A549 (cell line): ENCODE measurements around the gene ACAA1. TPM values are rescaled to one million over a fixed set of nuclear protein-coding genes. Genes with fewer than 3 reads are reported as not detected.

Experiments
- ATAC-seq, 2 experiments: fragments of 200-7000 bp in 1 of 2; fragments of >200 bp in 1 of 2; cut with Nextera tagmentation in 1 of 2; cut with Tn5 transposase in 1 of 2; 3 replicates each; pipeline versions ENCODE4 v1.8.0 to v1.9.1; 2018 to 2020; ENCODE audit warnings: mild to moderate bottlenecking in 1 of 2, moderate library complexity in 1 of 2
- CTCF ChIA-PET: fragments of 300-600 bp; sonication (Branson Sonifier 250); formaldehyde crosslinking; extraction: SDS; loops from one replicate; lab custom pipeline; 2021; ENCODE audit warnings: antibody characterized with exemption, inconsistent platforms; lab: Yijun Ruan, JAX
- POLR2A ChIA-PET: fragments of 350-600 bp; formaldehyde crosslinking; extraction: SDS; loops from one replicate; lab custom pipeline; 2021; ENCODE audit warnings: antibody characterized with exemption, inconsistent platforms; lab: Yijun Ruan, JAX
- DNase-seq, 2 experiments: peaks; one replicate each; pipeline versions ENCODE4 v3.0.0 to v3.0.0-alpha.2; 2011 to 2016; ENCODE audit warnings: low read depth in 1 of 2, low spot score in 1 of 2
- FAIRE-seq: peaks from 2 replicates; lab custom pipeline; 2011; peaks lifted over from hg19 to GRCh38; lab: Jason Lieb, UNC
- H3K27ac ChIP-seq, 2 experiments: fragments of >200 bp; sonication (Bioruptor Twin); formaldehyde crosslinking; 3 replicates each; pipeline ENCODE4 v1.5.1; 2016 to 2017
- H3K4me1 ChIP-seq: fragments of >200 bp; sonication (Bioruptor Twin); formaldehyde crosslinking; 3 replicates; pipeline ENCODE4 v1.6.1; 2016
- H3K4me2 ChIP-seq: fragments of >200 bp; sonication (Bioruptor Twin); formaldehyde crosslinking; 3 replicates; pipeline ENCODE4 v1.6.1; 2016
- H3K4me3 ChIP-seq: fragments of >200 bp; sonication (Bioruptor Twin); formaldehyde crosslinking; 3 replicates; pipeline ENCODE4 v1.5.1; 2016
- H3K9me3 ChIP-seq: fragments of >200 bp; sonication (Bioruptor Twin); formaldehyde crosslinking; 3 replicates; pipeline ENCODE4 v1.6.1; 2016
- EHF ChIP-seq: fragments of 250-450 bp; sonication (Bioruptor Pico); IDR thresholded peaks from 2 replicates; pipeline ENCODE4 v1.5.0; 2020; ENCODE audit warnings: mild to moderate bottlenecking
- EP300 ChIP-seq, 2 experiments: fragments of >200 bp; sonication (Bioruptor Twin); formaldehyde crosslinking; IDR thresholded peaks; 2 replicates in 1 of 2; 3 replicates in 1 of 2; pipeline ENCODE4 v1.6.1; 2016 to 2017
- FOSB ChIP-seq: fragments of 250-450 bp; sonication (Bioruptor Pico); IDR thresholded peaks from 2 replicates; pipeline ENCODE4 v1.5.0; 2020; ENCODE audit warnings: mild to moderate bottlenecking, moderate library complexity
- FOXS1 ChIP-seq: fragments of 250-450 bp; sonication (Bioruptor Pico); IDR thresholded peaks from 2 replicates; pipeline ENCODE4 v1.5.0; 2020; ENCODE audit warnings: mild to moderate bottlenecking, moderate library complexity
- HDAC2 ChIP-seq: fragments of 200-600 bp; sonication (generic); IDR thresholded peaks from 2 replicates; pipeline ENCODE4 v1.6.1; 2016
- HOXA7 ChIP-seq: fragments of 250-450 bp; sonication (Bioruptor Pico); IDR thresholded peaks from 2 replicates; pipeline ENCODE4 v1.5.0; 2020; ENCODE audit warnings: mild to moderate bottlenecking, moderate library complexity
- HOXB5 ChIP-seq: fragments of 250-450 bp; sonication (Bioruptor Pico); IDR thresholded peaks from 2 replicates; pipeline ENCODE4 v1.5.0; 2020; ENCODE audit warnings: mild to moderate bottlenecking, moderate library complexity
- KDM1A ChIP-seq: fragments of 200-600 bp; sonication (generic); IDR thresholded peaks from 2 replicates; pipeline ENCODE4 v1.6.1; 2016; ENCODE audit warnings: low read depth, mild to moderate bottlenecking
- MAFK ChIP-seq: fragments of 450-650 bp; IDR thresholded peaks from 2 replicates; pipeline ENCODE4 v1.6.1; 2014; ENCODE audit not compliant: partially characterized antibody
- MAZ ChIP-seq: fragments of 150-350 bp; IDR thresholded peaks from 2 replicates; pipeline ENCODE4 v1.6.1; 2014; ENCODE audit warnings: antibody characterized with exemption, low read depth, low read length, borderline replicate concordance
- MYC ChIP-seq: IDR thresholded peaks from 2 replicates; pipeline ENCODE4 v1.6.1; 2012; ENCODE audit warnings: mild to moderate bottlenecking, inconsistent platforms, low read length, improper control_type of control experiment, borderline replicate concordance
- NFE2L2 ChIP-seq: fragments of 150-350 bp; conservative IDR thresholded peaks from 2 replicates; pipeline ENCODE4 v1.6.1; 2014; ENCODE audit warnings: low read length
- RAD21 ChIP-seq, 2 experiments: fragments of >200 bp in 1 of 2; sonication (Bioruptor Twin) in 1 of 2; formaldehyde crosslinking in 1 of 2; IDR thresholded peaks in 1 of 2; conservative IDR thresholded peaks in 1 of 2; 2 replicates in 1 of 2; 3 replicates in 1 of 2; pipeline ENCODE4 v1.6.1; 2012 to 2018; ENCODE audit warnings: inconsistent platforms in 1 of 2
- RARB ChIP-seq: fragments of 250-450 bp; sonication (Bioruptor Pico); IDR thresholded peaks from 2 replicates; pipeline ENCODE4 v1.8.0; 2021; ENCODE audit warnings: mild to moderate bottlenecking, moderate library complexity
- TFCP2L1 ChIP-seq: fragments of 250-450 bp; sonication (Bioruptor Pico); IDR thresholded peaks from 2 replicates; pipeline ENCODE4 v1.5.0; 2021; ENCODE audit warnings: mild to moderate bottlenecking
- TP53 ChIP-seq: fragments of 250-450 bp; sonication (Bioruptor Pico); IDR thresholded peaks from 2 replicates; pipeline ENCODE4 v1.5.0; 2021; ENCODE audit warnings: mild to moderate bottlenecking, moderate library complexity
- ZSCAN20 ChIP-seq: fragments of 250-450 bp; sonication (Bioruptor Pico); IDR thresholded peaks from 2 replicates; pipeline ENCODE4 v1.8.0; 2022; ENCODE audit warnings: mild to moderate bottlenecking, moderate library complexity
- WGBS: methylation state at CpG from one replicate; pipeline ENCODE4 v1.1.6; 2017; ENCODE audit errors: missing lambda C conversion rate; 5-methylcytosine and 5-hydroxymethylcytosine counted together
- polyA plus RNA-seq, 4 experiments: library from polyadenylated mRNA; depleted of rRNA in 3 of 4; stranded (reverse); fragments of >200 nt; fragmentation: RNase III in 1 of 4; extraction: RNeasy Plus Mini Kit Qiagen cat#74134 plus additional on column Dnase treatment in 1 of 4; gene quantifications; 2 replicates in 3 of 4; 3 replicates in 1 of 4; pipeline ENCODE4 v1.2.3, GENCODE V29; 2011 to 2017
- TF ChIP-seq, protein P1 (sequence below): fragments of 200-600 bp; sonication (generic); IDR thresholded peaks from 2 replicates; pipeline ENCODE4 v1.6.1; 2016; ENCODE audit warnings: antibody characterized with exemption, mild to moderate bottlenecking, moderate library complexity
- TF ChIP-seq, protein P2 (sequence below): IDR thresholded peaks from 2 replicates; pipeline ENCODE4 v1.6.1; 2012
- TF ChIP-seq, protein P3 (sequence below): fragments of >200 bp; sonication (Bioruptor Twin); formaldehyde crosslinking; IDR thresholded peaks from 3 replicates; pipeline ENCODE4 v1.5.1; 2016
- TF ChIP-seq, protein P4 (sequence below): fragments of >200 bp; sonication (Bioruptor Twin); formaldehyde crosslinking; IDR thresholded peaks from 3 replicates; pipeline ENCODE4 v1.6.1; 2016

The ACAA1 gene
- polyA plus RNA-seq, 2 of the 4 experiments (the other 2 are of a cell fraction), result 36.8 to 53.2 TPM

DNA sequence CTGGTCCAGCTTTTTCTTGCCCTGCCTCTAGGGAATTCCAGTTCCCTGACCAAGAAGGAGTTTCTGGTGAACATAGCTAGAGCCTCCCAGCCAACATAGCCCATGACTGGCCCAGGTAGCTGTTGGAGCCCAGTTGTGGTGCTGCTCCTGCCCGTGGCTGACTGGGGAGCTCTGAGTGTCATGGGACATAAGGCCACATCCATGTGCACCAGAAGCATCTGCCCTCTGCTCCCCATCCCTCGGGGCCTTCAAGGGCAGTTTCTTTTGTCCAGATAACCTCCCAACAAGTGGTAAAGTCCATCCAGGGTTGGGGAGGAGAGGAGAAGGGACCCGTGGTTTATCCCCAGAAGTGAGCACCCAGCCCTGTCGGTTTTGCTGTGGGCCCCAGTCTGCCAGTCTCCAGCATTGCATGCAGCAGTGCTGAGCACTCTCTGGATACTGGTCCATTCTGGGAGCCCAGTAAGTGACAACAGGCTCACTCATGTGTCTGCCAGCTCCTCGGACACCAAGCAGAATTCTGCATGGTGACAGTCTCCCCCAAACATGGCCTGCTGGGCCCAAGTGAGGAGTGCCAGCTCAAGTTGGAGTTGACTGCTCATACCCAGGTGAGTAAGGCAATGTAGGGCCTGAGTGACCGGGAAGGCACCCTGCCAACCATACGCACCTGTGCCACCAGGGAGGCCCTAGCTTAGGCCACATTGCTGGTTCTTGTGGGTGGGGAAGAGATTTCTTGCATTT, 28.8 kb downstream of the ACAA1 start:
- Histone ChIP-seq H3K4me2 (no peak overlapping the region), H3K27ac (no peak overlapping the region), H3K4me3 (no peak overlapping the region), H3K4me1 (no peaks in the 10 kb centered on the region)
- no peak; a peak in 1 of 6 replicates for ATAC-seq
- TF ChIP-seq, protein P1, sequence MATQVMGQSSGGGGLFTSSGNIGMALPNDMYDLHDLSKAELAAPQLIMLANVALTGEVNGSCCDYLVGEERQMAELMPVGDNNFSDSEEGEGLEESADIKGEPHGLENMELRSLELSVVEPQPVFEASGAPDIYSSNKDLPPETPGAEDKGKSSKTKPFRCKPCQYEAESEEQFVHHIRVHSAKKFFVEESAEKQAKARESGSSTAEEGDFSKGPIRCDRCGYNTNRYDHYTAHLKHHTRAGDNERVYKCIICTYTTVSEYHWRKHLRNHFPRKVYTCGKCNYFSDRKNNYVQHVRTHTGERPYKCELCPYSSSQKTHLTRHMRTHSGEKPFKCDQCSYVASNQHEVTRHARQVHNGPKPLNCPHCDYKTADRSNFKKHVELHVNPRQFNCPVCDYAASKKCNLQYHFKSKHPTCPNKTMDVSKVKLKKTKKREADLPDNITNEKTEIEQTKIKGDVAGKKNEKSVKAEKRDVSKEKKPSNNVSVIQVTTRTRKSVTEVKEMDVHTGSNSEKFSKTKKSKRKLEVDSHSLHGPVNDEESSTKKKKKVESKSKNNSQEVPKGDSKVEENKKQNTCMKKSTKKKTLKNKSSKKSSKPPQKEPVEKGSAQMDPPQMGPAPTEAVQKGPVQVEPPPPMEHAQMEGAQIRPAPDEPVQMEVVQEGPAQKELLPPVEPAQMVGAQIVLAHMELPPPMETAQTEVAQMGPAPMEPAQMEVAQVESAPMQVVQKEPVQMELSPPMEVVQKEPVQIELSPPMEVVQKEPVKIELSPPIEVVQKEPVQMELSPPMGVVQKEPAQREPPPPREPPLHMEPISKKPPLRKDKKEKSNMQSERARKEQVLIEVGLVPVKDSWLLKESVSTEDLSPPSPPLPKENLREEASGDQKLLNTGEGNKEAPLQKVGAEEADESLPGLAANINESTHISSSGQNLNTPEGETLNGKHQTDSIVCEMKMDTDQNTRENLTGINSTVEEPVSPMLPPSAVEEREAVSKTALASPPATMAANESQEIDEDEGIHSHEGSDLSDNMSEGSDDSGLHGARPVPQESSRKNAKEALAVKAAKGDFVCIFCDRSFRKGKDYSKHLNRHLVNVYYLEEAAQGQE, result no peak
- TF ChIP-seq HDAC2 (no peak), EP300 (IDR thresholded peaks at IDR 0.05) (no peak), RARB (CRISPR knock-in tag) (no peak), MAZ (no peak), HOXB5 (CRISPR knock-in tag) (no peak), TFCP2L1 (no peak), KDM1A (no peak), RAD21 (conservative IDR thresholded peaks at IDR 0.05 in 1 of 2, IDR thresholded peaks at IDR 0.05 in 1 of 2) (no peak), MYC (no peak)
- TF ChIP-seq, protein P2, sequence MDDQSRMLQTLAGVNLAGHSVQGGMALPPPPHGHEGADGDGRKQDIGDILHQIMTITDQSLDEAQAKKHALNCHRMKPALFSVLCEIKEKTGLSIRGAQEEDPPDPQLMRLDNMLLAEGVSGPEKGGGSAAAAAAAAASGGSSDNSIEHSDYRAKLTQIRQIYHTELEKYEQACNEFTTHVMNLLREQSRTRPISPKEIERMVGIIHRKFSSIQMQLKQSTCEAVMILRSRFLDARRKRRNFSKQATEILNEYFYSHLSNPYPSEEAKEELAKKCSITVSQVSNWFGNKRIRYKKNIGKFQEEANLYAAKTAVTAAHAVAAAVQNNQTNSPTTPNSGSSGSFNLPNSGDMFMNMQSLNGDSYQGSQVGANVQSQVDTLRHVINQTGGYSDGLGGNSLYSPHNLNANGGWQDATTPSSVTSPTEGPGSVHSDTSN, result no peak
- TF ChIP-seq, protein P3, sequence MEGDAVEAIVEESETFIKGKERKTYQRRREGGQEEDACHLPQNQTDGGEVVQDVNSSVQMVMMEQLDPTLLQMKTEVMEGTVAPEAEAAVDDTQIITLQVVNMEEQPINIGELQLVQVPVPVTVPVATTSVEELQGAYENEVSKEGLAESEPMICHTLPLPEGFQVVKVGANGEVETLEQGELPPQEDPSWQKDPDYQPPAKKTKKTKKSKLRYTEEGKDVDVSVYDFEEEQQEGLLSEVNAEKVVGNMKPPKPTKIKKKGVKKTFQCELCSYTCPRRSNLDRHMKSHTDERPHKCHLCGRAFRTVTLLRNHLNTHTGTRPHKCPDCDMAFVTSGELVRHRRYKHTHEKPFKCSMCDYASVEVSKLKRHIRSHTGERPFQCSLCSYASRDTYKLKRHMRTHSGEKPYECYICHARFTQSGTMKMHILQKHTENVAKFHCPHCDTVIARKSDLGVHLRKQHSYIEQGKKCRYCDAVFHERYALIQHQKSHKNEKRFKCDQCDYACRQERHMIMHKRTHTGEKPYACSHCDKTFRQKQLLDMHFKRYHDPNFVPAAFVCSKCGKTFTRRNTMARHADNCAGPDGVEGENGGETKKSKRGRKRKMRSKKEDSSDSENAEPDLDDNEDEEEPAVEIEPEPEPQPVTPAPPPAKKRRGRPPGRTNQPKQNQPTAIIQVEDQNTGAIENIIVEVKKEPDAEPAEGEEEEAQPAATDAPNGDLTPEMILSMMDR, result no peak
- TF ChIP-seq, protein P4, sequence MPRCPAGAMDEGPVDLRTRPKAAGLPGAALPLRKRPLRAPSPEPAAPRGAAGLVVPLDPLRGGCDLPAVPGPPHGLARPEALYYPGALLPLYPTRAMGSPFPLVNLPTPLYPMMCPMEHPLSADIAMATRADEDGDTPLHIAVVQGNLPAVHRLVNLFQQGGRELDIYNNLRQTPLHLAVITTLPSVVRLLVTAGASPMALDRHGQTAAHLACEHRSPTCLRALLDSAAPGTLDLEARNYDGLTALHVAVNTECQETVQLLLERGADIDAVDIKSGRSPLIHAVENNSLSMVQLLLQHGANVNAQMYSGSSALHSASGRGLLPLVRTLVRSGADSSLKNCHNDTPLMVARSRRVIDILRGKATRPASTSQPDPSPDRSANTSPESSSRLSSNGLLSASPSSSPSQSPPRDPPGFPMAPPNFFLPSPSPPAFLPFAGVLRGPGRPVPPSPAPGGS, result no peak
- TF ChIP-seq, all 56 proteins: peak for 0
- peaks cover 10% of the 10 kb centered on the region for H3K9me3 ChIP-seq
- 46% methylated on average over 6 of the region's 7 CpGs for WGBS
- no peak for DNase-seq
- ChIA-PET CTCF (interaction anchor here (1.5 to 3.2 kb wide), 2 partner anchors 10 kb away, joined by 4 to 17 read pairs; no protein-coding TSS in a partner anchor), POLR2A (no interaction called here)
- FAIRE-seq, result no peak

DNA sequence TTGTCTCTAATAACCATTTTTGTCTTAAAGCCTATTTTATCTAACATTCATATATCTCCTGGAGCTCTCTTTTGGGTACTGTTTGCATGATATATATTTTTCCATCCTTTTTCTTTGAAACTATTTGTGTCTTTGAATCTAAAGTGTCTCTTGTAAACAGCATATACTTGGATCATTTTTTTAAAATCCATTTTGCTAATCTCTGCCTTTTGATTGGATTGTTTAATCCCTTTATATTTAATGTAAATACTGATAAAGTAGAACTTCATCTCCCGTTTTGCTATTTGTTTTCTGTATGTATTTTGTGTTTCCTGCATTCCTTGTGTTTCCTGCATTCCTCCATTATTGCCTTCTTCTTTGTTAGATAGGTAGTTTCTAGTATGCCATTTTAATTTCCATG, 31.4 kb downstream of the ACAA1 start:
- Histone ChIP-seq H3K4me3 (no peak overlapping the region), H3K4me2 (no peak overlapping the region), H3K9me3 (peaks cover 10% of the 10 kb centered on the region), H3K4me1 (no peaks in the 10 kb centered on the region), H3K27ac (no peak overlapping the region)
- FAIRE-seq (no peak), DNase-seq (no peak), ATAC-seq (no peak)
- WGBS, result 2% methylated on average over 1 of the region's 1 CpG
- no peak for TF ChIP-seq MYC
- POLR2A ChIA-PET, result no interaction called here
- CTCF ChIA-PET, result no interaction called here

DNA sequence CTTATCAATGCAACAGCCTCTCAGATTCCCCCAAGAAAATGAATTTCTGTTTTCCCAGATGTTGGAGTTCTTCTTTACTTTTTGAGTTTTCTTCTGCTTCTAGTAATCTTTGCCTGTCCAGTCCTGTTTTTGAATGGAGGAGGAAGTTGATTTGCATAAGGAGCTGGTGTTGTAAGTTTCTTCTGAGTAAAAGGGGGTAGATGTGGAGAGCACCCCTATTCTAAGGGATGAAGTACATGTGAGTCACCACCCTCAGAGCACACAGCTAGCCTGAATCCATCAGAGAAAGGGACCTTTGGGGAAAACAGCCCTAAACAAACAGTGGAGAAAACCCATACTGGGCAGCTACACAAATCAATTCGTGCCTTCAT, 34.5 kb downstream of the ACAA1 start:
- CTCF ChIA-PET, result interaction anchor here (0.7 to 1.1 kb wide), 2 partner anchors 64 to 243 kb away, joined by 3 to 5 read pairs; no protein-coding TSS in a partner anchor
- no peak for FAIRE-seq
- no peak for DNase-seq
- WGBS, result 16% methylated on average over 1 of the region's 1 CpG
- Histone ChIP-seq H3K4me3 (no peak overlapping the region), H3K27ac (no peak overlapping the region), H3K4me1 (no peaks in the 10 kb centered on the region), H3K9me3 (peaks cover 10% of the 10 kb centered on the region), H3K4me2 (no peak overlapping the region)
- POLR2A ChIA-PET, result no interaction called here
- no peak for ATAC-seq
- TF ChIP-seq FOXS1 (no peak), ZSCAN20 (CRISPR knock-in tag) (no peak), TP53 (no peak), MAFK (no peak), EHF (CRISPR knock-in tag) (no peak), NFE2L2 (no peak), EP300 (IDR thresholded peaks at IDR 0.05) (no peak), HOXA7 (no peak), FOSB (CRISPR knock-in tag) (no peak)
- TF ChIP-seq, protein P1, result no peak
